Measurements from ENCODE around the gene CNIH3. TPM values are rescaled to one million over a fixed set of nuclear protein-coding genes. Genes with fewer than 3 reads are reported as not detected.

Gene CNIH3
- total and polyA plus RNA-seq, 2 donors (not counting 1 experiment from before 2014, with no cell fraction given) = 0.72 to 1.8 TPM

- POLR2A ChIA-PET = no interaction called here
- no peak overlapping the region for H3K27ac Mint-ChIP-seq
- no peaks in the 10 kb centered on the region for H3K4me1 Mint-ChIP-seq
Measured at GRCh38 chr1:224631462-224632115, 15.5 kb downstream of the CNIH3 start.

More at GRCh38 chr1:224631462-224632115, 15.5 kb downstream of the CNIH3 start:
- ATAC-seq (ENCODE audit: low read depth) = no peak
- no peak for TF ChIP-seq CTCF (IDR thresholded peaks at IDR 0.05)
- no peak for TF ChIP-seq EZH2 (IDR thresholded peaks at IDR 0.05; ENCODE audit: borderline replicate concordance, insufficient read depth, low read depth, low read length, poor library complexity, severe bottlenecking)
- Histone ChIP-seq H3K36me3 (replicated peaks in 1 of 2; ENCODE audit: control extremely low read depth in 1 of 2, control insufficient read depth in 1 of 2, extremely low read depth in 1 of 2, insufficient read depth in 2 of 2, low read length in 1 of 2) (no peaks in the 10 kb centered on the region), H3K4me3 (ENCODE audit: control extremely low read depth in 1 of 5, extremely low read depth in 1 of 5, insufficient read depth in 1 of 5, low read depth in 2 of 5, low read length in 4 of 5) (no peak overlapping the region), H2AFZ (ENCODE audit: insufficient read depth, low read depth, low read length, poor library complexity, severe bottlenecking) (no peak overlapping the region), H3K79me2 (ENCODE audit: control insufficient read depth, insufficient read depth, low read length) (no peaks in the 10 kb centered on the region), H4K20me1 (ENCODE audit: control insufficient read depth, insufficient read depth, low read length, poor library complexity, severe bottlenecking) (no peaks in the 10 kb centered on the region), H3K9ac (ENCODE audit: low read length) (no peak overlapping the region), H3K4me2 (replicated peaks; ENCODE audit: low read depth, low read length, poor library complexity, severe bottlenecking) (no peak overlapping the region), H3K27me3 (replicated peaks in 1 of 4; ENCODE audit: control extremely low read depth in 1 of 4, control insufficient read depth in 3 of 4, insufficient read depth in 4 of 4, low read length in 3 of 4) (peaks cover 0 to 2% (median 0%) of the 10 kb centered on the region in 4 experiments), H3K27ac (ENCODE audit: low read length in 2 of 2) (no peak overlapping the region), H3K9me3 (ENCODE audit: control extremely low read depth in 1 of 3, control insufficient read depth in 2 of 3, insufficient read depth in 1 of 3, low read length in 2 of 3) (no peaks in the 10 kb centered on the region), H3K4me1 (ENCODE audit: control insufficient read depth in 2 of 2, insufficient read depth in 2 of 2, low read length in 2 of 2) (no peaks in the 10 kb centered on the region)
- CTCF ChIA-PET = interaction anchor here (3.2 kb wide), 1 partner anchor 13 kb away, joined by 15 read pairs; no protein-coding TSS in a partner anchor
- H3K9me3 Mint-ChIP-seq (ENCODE audit: insufficient read depth) = no peaks in the 10 kb centered on the region
- DNase-seq = no peak
- peaks cover 13% of the 10 kb centered on the region for H3K27me3 Mint-ChIP-seq
- H3K4me3 Mint-ChIP-seq = no peak overlapping the region
- 68% methylated on average over 2 of the region's 6 CpGs for WGBS (ENCODE audit: insufficient coverage)
- intact Hi-C loops (cut with micrococcal nuclease) = no loop called here

All from B cell (primary cell).